SK-MEL-5 (cell line): ENCODE results near the gene AVP. TPM values are rescaled to one million over a fixed set of nuclear protein-coding genes. Genes with fewer than 3 reads are reported as not detected.
"Not testable (repeated sequence)": the region's sequence is repeated elsewhere in the genome, so short reads cannot be mapped to it uniquely, and the experiment has no call there.

Experiments
- DNase-seq: peaks from one replicate; pipeline ENCODE4 v3.0.0-alpha.2; 2016; ENCODE audit warnings: low read depth, low spot score
- in situ Hi-C: cut with HindIII; loops from 2 replicates; pipeline ENCODE4 v1.10.0; 2016; ENCODE audit warnings: low sequenced_read_pairs, high pct_unique_total_duplicates, low pct_unique_long_range_greater_than_20kb
- total RNA-seq: library from RNA; depleted of rRNA; stranded (reverse); fragments of >200 nt; shearing (Covaris generic); gene quantifications from 2 replicates; pipeline ENCODE4 v1.2.3, GENCODE V29; 2014

Gene AVP
- total RNA-seq, 1 experiment from 2014 or later: not detected

GRCh38 chr20:3093861-3094361 lies 9.4 kb upstream of the AVP start:
- no peak for DNase-seq
- in situ Hi-C loops: no loop called here

GRCh38 chr20:3092611-3093379 lies 8.3 kb upstream of the AVP start:
- in situ Hi-C loops: no loop called here
- DNase-seq: no peak

GRCh38 chr20:3090565-3090964 lies 6.0 kb upstream of the AVP start:
- no peak for DNase-seq
- in situ Hi-C loops: no loop called here

- DNase-seq: no peak
- in situ Hi-C loops: no loop called here
These were observed 3.5 kb upstream of the AVP start for GRCh38 chr20:3088031-3088430.

GRCh38 chr20:3085571-3086072 lies 1.1 kb upstream of the AVP start:
- in situ Hi-C loops: no loop called here
- DNase-seq: no peak

- in situ Hi-C loops: no loop called here
- no peak for DNase-seq
These were observed 449 bp upstream of the AVP start for GRCh38 chr20:3084986-3085360.

GRCh38 chr20:3082955-3083952 lies 1.3 kb downstream of the AVP start:
- DNase-seq: no peak
- in situ Hi-C loops: no loop called here

GRCh38 chr20:3082306-3082951 lies 2.1 kb downstream of the AVP start:
- DNase-seq: no peak
- in situ Hi-C loops: no loop called here

GRCh38 chr20:3081641-3082040 lies 2.9 kb downstream of the AVP start:
- DNase-seq: no peak
- in situ Hi-C loops: no loop called here

GRCh38 chr20:3080939-3081388 lies 3.6 kb downstream of the AVP start:
- in situ Hi-C loops: no loop called here
- no peak for DNase-seq

- DNase-seq: no peak
- in situ Hi-C loops: no loop called here
These were observed 6.8 kb downstream of the AVP start for GRCh38 chr20:3077618-3078134.

GRCh38 chr20:3075315-3075714 lies 9.2 kb downstream of the AVP start:
- in situ Hi-C loops, DNase-seq: not testable (repeated sequence)

GRCh38 chr20:3074812-3075211 lies 9.7 kb downstream of the AVP start:
- in situ Hi-C loops: no loop called here
- DNase-seq: no peak

GRCh38 chr20:3073251-3073643 lies 11.3 kb downstream of the AVP start:
- in situ Hi-C loops: not testable (repeated sequence)

GRCh38 chr20:3072530-3073250 lies 11.8 kb downstream of the AVP start:
- DNase-seq: no peak
- in situ Hi-C loops: no loop called here

More at GRCh38 chr20:3073251-3073643, 11.3 kb downstream of the AVP start:
- not testable (repeated sequence) for DNase-seq

GRCh38 chr20:3071610-3072529 lies 12.7 kb downstream of the AVP start, which contains the start of gene OXT:
Gene OXT, plus strand, starts transcription at chr20:3071620. Its CDS starts 36 bp downstream, at chr20:3071656.
- DNase-seq: no peak
- in situ Hi-C loops: no loop called here
